ENCODE results near the gene HS6ST2.
"Not testable (repeated sequence)": the region's sequence is repeated elsewhere in the genome, so short reads cannot be mapped to it uniquely, and the experiment has no call there.

Gene HS6ST2

GRCh38 chrX:132958091-132958703, at the start of gene HS6ST2:
Gene HS6ST2, minus strand, starts transcription at chrX:132958629.
- no peak for DNase-seq

DNA sequence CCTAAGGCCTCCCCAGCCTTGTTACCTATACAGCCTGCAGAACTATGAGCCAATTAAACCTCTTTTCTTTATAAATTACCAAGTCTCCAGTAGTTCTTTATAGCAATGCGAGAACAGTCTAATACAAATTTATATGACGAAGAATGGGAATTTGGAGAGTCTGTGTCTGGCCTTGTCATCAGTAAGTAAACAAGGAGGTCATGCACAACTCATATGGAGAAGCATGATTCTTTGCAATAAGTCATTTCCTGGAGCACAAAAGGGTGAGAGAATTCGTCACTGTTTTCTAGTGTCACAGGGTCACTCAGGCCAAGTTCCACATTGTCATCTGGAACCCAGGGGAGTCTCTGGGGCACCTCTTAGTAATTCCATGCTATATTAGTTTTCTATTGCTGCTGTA, 49.0 kb upstream of the HS6ST2 start:
- DNase-seq: no peak

GRCh38 chrX:133005616-133006015, 47.2 kb upstream of the HS6ST2 start:
- no peak for DNase-seq

DNA sequence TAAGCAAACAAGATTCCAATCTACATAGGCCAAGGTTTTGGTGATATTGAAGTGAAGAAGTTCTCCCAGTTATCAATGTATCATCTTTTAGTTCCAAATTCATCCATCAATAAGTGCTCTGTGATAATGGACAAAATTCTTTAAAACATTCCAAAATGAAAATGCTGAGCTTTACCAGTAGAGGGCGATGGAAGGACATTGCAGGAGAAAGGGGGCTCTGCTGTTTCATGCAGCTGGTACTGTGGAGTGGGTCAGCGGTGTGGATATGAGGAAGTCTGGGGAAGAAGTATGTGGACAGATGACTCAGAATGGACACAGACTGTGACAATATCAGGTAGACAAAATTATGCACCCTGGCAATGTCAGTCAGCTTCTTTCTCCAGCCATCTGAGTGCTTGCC, 46.6 kb upstream of the HS6ST2 start:
- DNase-seq: no peak

- DNase-seq: no peak
Observed at GRCh38 chrX:132999209-132999608, 40.8 kb upstream of the HS6ST2 start.

- DNase-seq: no peak
Observed at GRCh38 chrX:132990835-132991234, 32.4 kb upstream of the HS6ST2 start.

GRCh38 chrX:132986556-132986955, 28.1 kb upstream of the HS6ST2 start:
- no peak for DNase-seq

- no peak for DNase-seq
Observed at GRCh38 chrX:132984058-132984650, 25.7 kb upstream of the HS6ST2 start.

- no peak for DNase-seq
Observed at GRCh38 chrX:132983496-132983895, 25.1 kb upstream of the HS6ST2 start.

GRCh38 chrX:132980035-132980434, 21.6 kb upstream of the HS6ST2 start:
- DNase-seq: not testable (repeated sequence)

DNA sequence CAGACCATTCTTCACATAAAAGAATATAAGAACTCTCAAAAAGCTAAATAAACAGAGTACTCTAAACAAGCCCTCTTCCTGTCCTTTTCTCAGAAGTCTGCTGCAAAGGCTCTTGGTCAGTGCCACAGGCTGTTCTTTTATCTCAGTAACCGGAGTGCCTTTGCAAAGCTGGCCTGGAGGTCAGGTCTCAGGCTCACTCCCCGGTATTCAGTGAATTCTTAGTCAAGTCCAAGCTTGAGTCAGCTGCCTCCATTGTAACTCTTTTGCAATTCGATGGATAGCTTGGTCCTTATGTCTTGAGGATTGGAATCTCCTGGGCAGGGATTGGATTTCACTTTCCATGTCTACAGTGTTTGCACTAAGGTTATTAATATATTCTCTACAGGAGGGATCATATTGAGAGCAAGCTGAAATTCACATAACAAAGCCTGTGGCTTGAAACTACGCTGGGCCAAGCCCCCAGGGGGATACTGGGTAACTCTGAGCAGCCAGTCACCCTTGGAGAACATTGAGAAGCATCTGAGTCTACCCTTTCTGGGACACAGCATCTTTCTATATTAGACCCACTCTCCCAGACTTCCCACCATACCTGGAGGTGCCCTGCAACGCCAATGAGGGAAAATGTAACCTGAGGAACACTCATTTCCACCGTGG, 10.0 kb upstream of the HS6ST2 start:
- no peak for DNase-seq

DNA sequence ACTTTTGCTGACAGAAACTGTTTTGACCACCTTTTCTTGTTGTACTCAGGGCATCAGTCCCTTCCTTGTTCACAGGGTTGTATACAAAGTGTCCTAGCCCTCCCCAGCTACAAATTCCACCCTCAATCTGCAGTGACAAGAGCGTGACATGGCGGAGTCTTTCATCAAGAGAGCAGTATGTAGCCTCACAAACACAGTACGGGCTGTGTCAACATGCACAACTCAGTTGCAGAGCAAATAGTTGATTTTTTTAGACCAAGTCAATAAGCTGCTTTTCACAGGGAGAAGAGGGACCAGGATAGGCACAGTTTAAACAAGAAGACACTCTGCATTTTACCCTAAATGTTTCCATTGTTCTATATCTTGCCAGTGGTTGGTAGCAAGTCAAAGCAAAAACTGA, 8.6 kb upstream of the HS6ST2 start:
- DNase-seq: no peak

GRCh38 chrX:132965461-132965860, 7.0 kb upstream of the HS6ST2 start:
- no peak for DNase-seq

DNA sequence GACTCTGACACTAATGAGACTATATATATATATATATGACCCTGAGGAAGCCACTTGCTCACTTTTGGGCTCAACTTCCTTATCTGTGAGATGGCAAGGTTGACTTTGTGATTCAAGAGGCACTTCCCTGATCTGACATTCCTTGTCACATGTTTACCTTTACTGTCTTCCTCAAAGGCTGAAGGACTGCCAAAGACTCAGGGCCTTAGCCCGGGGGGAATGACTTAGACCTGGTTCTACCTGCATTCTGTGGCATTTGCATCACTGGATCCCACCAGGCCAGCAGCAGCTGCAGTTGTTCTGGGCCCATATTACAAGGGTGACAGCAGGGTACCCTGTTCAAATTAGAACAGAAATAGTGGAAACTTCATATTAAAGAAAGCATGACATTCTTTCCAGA, 3.1 kb upstream of the HS6ST2 start:
- no peak for DNase-seq

DNA sequence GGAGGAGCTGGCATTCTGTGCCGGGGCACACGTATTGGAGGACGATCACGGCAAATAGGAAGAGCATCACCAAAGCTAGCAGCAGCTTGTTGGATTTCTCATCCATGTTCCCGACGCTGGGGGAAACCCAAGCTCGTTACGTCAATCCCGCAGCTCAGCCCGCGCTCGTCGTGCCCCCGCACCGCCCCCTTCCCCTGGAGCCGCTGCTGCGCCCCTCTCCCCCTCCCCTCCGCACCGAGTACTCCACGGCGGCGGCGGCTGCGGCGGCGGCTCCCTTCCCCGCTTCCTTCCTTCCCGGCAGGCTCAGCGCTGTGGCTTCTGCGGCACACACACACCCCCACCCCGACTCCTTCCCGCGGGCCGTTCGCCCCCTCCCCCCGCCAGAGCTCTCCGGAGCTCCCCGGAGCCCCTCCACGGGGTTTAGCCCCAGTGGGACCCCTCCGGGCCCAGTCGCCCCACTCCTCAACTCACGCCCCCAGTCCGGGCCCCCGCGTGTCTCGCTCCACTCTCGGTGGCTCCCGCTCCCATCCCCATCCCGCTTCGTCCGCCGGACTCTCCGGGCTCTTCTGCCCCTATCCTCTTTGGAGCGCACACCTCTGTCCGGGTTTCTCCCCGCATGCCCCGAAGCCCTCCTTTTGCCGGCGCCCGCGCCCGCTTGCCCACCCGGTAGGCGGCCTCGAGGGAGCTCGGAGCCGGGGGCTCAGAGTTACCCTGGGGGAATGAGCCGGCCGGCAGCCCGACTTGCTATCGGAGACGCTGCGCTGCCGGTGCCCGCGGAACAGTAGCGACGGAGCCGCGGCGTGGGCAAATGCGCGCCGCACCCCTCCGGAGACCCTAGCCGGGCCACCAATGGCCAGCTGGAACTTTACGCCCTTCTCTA, 978 bp downstream of the HS6ST2 start:
- no peak for DNase-seq

- DNase-seq: no peak
Observed at GRCh38 chrX:132956421-132957210, 1.8 kb downstream of the HS6ST2 start.

- no peak for DNase-seq
Observed at GRCh38 chrX:132955690-132956089, 2.7 kb downstream of the HS6ST2 start.

DNA sequence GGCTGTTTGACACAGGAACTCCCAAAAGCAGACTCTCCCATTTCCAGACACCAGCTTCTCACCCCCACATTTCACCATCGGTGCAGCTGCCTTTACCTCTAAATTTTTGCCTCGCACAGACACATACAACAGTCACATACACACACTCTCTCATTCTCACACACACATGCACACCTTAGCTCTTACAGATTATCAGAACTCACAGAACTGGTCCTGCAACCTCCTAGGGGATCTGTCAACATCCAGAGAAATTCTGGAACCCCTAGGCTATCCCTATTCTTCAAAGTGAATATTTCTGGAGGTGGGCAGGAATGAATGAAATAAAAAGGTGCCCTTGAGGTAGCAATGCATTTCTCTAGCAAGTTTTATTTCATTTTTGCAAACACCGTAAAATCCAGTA, 4.1 kb downstream of the HS6ST2 start:
- DNase-seq: no peak

GRCh38 chrX:132953354-132953753, 5.1 kb downstream of the HS6ST2 start:
- no peak for DNase-seq

DNA sequence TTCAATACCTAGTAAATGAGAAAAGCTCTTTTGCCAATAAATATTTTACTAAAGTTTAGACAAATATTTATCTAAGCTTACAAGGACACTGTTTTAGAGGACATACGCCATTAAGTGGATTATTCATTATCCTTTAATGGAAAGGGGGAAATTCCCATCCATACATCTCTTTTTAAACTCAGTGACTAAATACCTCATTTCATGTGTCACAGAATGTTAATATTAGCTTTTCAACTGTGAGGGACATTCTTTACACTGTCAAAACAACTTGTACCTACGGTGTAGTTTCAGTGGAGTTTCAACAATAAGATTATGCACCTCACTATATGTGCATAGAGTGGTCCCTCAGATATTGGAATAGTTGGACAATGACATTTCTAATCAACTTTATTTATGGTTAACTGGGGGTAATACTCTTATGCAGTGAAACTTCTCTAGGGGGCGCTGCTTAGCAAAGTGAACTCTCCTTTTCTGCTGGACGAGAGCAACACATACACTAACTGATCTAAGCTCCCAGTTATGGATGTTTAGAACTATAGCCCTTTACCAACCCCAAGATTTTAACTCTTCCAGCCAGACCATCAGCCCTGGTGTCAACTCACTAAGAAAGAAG, 9.7 kb downstream of the HS6ST2 start:
- no peak for DNase-seq

- not testable (repeated sequence) for DNase-seq
Observed at GRCh38 chrX:132945055-132945599, 13.3 kb downstream of the HS6ST2 start.

All from GDM1 (cell line).